Retina (tissue), 1 donor: ENCODE data around the gene CC2D1B.

Source experiments
- DNase-seq: peaks from one replicate; pipeline ENCODE4 v3.0.0-alpha.2; 2016

CC2D1B gene

DNA sequence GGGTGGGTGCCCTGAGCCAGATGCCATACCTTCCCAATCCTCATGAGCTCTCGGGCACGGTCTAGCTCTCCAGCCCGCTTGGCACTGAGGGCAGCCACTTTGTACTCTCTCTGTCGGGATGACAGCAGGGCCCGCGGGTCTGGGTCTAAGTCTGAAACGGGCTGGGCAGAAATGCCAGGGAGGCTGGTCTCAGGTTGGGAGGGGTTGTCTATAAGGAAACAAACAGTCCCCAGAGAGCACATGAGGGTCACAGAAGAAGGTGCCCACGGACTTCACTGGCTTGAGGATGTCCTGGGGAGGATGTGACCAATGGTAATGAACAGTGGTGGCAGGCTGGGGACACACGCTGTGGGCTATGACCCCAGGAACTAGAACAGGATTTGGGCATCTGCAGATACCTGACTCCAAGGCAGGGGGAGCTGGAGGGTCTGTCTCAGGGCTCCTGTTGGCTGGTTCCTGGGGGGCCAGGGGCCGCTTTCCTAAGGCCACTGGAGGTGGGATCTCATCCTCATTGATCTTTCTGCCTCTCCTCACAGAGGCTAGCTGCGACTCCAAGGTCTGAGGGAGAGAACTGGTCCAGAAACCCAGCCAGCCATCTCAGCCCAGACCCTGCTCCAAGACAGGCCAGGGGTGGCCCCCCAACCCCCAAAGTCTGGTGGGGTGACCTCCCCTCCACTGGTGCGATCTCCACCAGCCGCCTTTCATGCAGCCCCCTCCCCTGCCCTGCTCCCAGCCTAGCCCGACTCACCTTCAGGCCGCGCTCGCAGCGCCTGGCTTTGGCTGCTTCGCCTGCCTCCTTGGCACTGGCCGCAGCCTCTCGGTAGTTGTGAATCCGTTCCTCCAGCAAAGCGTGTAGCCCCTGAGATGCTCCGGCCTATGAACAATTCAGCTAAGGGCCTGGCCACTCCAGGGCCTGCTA, 6.1 kb downstream of the CC2D1B start:
- DNase-seq: no peak

DNA sequence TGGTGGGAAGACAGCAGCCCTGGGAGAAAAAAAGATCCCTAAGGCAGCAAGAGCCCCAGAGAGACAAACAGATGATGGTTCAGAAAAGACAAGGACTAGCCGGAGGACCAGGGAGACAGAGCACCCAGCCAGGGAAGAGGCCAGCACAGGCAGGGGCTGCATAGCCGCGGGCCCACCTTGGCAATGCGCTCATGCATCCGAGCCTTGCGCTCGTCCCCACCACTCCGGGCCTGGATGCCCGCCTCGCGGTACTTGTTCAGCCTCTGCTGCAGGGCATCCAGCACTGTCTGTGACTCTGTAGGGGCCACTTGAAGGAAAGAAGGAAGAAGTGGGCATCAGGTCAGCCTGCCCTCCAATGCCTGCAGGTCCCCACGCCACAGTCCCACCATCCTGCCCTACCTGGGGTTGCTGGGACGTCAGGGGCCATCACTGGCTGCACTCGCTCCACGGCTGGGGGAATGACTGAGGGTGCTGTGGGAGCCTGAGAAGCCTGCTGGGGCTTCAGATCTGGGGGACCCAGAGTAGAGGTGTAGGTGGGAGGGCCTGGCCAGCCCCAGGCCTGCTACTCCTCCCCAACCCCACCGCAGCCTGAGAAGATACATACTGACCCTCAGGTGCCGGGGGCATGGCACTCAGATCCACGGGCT, 7.0 kb downstream of the CC2D1B start:
- no peak for DNase-seq

DNA sequence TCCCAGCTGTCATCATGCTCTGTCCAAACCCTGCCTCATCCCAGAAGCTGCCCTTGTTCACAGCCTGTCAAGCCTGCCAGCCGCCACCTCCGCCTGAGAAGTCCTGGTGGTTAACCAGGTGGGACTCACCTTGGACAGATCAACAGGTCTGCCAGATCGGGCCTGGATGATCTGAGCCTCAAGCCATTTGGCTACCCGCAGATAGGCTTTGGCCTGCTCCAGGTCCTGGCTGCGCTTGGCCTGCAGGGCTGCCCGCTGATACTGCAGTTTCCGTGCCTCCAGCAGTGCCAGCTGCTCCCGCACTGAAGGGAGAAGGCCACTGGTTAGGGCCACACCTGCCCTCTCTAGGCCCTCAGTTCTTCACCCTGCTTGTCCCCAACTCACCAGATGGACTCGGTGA, 8.6 kb downstream of the CC2D1B start:
- DNase-seq: no peak

DNA sequence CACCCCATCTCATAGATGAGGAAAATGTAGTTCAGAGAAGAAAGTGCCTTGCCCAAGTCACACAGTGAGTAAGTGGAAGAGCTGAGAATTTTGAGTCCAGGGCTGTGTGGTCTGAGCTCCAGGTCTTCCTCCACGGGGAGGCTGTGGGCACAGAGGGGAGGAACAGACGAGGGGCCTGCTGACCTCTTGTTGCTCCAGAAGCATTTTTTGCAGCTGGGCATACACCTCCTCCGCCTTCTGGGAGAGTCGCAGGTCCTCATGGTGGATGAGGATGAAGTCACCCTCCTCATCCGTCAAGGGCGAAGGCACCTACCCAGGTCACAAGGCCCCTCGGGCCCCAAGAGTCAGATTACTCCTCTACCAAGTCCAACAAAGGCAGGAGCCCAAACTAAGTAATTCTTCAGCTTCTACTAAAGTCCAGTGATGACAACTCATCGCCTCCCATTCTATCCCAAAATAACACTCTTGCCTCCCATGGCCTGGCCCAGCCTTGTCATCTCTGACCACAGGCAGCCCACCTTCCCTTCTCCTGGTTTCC, 9.1 kb downstream of the CC2D1B start:
- no peak for DNase-seq

DNA sequence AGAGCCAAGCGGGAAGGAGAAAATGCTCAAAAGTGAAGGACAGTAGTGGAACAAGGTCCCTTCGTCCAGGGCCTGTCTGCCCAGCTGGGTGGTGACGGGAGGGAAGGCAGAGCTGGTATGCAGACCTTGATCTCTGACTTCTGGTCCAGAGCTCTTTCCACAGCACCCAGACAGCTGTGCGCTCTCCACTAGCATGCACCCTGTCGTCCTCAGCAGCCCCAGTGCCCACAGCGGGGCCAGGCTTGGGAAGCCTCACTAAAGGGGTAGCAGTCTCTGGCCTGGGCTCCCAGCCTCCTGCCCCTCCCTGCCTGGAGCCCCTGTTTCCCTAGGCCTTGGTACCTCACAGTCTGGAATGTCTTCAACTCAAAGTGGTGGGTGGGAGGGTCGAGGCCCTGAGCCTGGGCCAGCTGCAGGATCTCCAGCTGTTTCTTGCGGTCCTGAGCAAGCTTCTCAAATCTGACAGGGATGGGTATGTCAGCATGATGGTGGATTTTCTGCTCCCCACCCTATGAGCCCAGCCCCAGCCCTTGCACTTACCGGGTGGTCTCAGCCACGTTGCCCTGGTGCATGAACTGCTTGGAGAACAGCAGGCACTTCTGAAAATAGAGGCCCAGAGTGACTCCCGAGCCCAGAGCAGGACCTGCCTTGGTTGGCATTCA, 10.0 kb downstream of the CC2D1B start:
- no peak for DNase-seq

DNA sequence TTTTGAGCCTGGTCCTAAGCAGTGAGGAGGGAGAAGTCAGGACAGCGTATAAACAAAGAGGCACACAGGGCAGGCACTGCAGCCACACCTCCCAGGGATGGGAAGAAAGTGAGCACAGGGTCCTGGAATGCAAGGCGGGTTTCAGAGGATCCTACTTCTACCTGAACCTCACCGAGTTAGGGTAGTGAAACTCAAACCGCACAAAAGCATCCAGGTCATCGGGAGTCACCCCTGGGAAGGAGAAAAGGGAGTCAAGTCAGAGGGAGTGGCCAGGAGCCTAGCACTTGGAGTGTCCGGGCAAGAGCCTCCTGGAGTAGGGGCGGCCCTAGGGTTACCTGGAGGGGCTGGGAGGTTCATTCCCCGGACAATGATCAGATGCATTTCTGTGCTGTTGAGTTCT, 10.6 kb downstream of the CC2D1B start:
- DNase-seq: no peak

DNA sequence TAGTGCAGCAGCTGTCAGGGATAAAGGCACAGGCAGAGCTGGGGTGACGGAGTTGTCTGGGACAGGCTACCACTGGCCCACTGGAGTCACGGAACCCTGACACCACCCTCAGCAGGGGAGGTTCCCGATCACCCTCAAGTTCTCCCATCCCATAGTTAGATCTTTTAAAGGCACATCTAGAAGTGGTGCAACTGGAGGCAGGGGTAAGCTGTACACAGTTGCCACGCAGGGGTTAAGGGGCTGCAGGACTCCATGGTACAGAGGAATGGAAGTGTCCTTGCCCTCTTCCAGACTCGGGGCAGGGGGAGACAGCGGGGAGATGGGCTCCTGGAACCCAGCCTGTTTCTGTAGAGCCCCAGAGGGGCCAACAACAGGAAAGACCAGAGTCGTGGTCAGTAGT, 13.3 kb downstream of the CC2D1B start:
- DNase-seq: no peak

DNA sequence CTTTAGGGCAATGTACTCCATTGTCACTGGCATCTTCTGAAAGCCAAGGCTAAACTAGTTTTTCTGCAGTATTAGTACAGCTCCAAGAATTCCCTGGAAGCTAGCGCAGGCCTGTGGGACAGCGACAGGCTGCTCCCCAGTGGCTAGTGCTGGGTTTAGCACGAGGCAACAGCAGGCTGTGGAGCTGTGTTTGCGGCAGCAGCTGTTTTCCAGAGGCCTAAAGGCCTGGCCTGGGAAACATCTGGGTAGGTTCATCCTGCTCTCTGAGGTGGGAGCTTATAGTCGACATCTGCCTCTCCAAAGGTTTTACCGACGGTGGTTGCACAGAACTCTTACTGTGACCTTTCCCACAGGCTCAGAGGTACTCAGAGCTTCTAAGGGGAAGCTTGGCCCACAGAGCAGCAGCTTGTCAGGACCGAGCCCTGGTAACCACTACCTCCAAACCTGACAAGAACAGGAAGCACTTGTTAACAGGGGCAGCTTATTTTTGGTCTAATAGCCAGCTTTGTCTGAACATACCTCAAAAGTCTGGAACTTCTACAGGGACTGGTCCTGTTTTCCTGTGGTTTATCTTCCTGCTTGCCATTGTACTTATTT, 17.2 kb downstream of the CC2D1B start:
- peak; percentile 30 for DNase-seq

DNA sequence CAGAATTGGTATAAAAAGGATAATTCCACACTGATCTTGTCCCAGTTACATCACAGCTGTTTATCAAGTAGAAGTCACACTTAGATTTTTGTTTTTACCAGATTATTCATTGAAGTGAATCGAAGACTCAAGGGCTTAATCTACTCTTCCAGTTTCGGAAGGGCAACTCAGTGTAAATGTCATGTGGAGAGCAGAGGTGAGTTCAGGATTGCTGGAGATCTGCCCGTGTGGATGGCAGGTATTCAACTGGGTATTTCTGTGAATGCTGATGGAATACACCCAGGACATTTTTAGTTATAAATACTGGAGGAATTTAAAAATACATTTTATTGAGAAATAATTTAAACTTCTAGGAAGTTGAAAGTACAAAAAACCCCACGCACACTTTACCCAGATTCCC, 19.4 kb downstream of the CC2D1B start:
- no peak for DNase-seq

DNA sequence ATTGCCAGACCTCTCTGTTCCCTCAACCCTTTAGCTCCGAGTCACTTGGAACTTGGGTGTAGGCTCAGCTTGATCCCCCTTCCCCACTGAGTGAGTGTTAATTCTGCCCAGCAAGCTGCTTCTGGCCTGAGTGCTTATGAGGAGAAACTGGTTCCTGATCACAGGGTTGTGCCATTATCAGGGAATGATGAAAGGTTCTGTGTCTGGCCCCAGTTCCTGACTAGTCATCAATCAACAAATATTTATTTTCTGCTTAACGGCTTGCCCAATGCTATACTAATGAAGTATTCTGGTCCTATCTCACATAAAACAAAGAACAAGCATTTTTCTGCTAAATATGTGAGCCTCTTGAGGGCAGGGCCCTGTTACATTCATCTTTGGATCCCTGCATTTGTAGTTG, 20.8 kb downstream of the CC2D1B start:
- DNase-seq: no peak

DNA sequence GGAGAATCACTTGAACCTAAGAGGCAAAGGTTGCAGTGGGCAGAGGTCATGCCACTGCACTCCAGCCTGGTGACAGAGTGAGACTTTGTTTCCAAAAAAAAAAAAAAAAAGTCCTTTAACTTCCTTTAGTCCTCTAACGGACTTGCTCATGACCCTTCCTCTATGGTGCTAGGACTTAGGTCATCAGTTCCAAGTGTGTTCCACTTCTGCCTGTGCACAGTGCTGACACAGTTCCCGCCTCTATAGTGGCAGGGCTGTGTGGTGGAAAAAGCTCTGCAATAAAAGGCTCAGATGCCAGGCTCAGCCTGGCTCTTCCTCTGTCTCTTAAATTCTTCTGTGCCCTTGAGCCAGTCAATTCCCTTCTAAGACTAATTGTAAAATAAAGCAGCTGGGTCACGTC, 22.0 kb downstream of the CC2D1B start:
- DNase-seq: no peak

DNA sequence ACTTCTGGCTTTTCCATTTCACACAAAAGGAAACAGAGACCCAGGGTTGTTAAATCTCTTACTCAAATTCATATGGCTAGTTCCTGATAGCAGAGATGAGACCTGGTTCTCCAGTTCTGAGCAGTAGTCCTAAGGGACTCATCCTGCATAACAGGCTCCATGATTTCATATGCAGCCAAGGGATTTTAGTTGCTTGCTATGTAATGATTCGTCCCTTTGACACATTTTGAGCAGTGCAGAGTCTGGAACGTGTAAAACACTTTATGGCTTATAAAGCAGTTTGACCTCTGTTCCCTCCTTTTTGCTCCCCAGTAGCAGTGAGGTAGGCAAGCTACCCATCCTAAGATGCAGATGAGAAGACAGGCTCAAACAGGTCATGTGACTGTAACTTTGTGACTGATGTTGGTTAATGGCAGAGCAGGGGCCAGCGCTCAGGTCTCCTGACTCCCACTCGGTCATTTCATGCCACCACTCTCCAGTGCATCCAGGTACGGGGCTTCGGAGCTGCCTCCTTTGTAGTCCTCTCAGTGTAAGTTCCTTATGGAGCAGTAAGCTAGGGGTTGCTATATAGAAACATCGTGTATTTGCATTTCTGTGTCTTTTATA, 24.2 kb downstream of the CC2D1B start:
- DNase-seq: no peak

DNA sequence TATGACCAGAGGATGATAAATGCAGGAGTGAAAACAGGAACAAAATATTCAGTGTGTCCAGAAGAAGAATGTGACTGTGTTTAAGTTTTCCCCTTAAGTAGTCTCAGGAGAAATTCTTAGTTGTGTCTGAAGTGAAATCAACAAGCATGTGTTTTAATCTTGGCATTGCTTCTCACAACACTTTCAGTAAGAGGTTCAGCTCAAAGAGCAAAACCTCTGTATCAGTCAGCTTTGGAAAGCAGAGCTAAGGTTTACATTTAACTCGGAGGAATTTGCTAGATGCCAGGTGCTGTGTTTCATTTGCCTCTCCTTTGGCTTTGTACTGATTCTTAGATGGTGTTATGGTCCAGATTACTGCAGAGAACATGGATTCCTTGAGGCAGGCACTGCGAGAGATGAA, 28.6 kb downstream of the CC2D1B start:
- DNase-seq: no peak

DNA sequence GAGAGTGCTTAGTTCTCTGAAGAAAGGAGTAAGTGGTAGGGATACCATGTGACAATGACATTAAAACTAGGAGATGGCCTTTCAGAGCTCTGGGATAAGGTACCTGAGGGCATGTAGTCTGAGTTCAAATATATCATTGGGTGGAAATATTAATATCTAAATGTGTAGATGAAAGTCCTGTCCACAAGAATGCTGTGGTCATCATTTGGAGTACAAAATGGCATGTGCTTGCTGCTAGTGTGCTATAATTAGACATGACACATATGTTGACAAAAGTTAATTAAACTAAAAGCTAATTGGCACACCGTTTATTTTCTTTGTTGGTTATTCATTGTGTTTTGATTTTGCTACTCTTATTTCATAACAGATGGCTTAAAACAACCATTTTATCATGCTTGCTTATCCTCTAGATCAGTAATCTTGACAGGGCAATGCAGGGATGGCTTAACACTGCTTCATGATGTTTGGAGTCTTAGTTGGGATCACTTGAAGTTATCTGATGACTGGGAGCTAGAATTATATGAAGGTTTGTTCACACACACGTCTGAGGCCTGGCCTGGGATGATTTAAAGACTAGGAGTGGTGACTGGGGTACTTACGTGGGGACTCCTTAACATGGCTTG, 31.0 kb downstream of the CC2D1B start:
- DNase-seq: no peak

DNA sequence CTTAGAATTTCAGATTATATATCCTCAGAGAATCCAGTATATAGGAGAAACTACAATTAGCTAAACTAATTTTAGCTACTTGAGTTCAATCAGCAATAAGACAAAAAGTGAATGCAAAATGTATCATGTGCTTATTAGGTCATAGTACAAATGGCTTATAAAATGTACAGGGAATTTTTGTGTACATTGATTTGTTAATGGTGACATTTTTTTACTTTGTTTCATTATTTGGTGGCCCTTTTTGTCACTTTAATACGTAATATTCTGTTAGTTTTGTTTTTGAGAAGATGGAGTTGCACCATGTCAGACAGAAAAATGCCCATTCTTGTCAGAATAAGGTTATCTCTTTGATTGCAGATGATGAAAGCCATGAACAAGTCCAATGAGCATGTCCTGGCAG, 33.6 kb downstream of the CC2D1B start:
- no peak for DNase-seq

DNA sequence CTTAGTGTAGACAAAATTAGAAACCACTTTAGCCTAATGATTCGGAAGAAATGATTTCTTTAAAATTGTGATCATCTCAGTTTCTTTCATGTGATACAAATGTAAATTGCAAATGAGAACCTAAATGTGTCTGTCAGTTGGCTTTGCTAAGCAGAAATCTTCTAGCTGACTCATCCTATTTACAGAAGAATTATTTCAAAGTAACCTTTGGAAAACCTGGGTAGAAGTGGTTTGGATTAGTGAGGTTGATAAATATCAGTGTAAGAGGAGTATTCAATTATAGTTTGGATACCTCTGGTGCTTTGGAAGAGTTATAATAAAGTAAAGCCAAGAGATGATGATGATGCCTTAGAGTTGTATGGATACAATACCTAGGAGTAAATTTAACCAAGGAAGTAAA, 37.4 kb downstream of the CC2D1B start:
- no peak for DNase-seq

DNA sequence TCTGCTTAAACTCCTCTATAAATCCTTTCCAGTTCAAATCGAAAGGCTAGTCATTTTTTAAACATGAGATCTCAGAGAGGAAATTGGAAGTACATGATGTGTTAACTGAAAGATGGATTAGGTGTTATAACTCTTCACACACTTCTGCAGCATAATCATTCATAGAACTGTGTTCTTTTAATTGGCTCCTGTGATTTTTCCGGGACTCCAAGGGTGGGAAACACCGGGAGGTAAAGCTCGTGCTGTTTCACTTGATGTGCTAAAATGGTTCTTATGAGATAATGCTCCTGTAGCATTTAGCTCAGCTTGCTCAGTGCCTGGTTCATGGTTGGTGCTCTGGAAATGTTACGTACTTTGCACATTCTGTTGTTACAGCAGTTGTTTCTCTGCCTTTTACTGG, 40.2 kb downstream of the CC2D1B start:
- no peak for DNase-seq

DNA sequence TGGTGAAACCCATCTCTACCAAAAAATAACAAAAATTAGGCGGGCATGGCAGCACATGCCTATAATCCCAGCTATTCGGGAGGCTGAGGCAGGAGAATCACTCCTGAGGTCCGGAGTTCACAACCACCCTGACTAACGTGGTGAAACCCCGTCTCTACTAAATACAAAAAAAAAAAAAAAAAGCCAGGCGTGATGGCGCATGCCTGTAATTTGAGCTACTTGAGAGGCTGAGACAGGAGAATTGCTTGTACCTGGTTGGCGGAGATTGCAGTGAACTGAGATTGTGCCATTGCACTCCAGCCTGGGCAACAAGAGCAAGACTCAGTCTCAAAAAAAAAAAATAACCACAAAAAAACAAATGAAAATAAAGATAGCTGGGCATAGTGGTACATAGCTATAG, 42.3 kb downstream of the CC2D1B start:
- no peak for DNase-seq

DNA sequence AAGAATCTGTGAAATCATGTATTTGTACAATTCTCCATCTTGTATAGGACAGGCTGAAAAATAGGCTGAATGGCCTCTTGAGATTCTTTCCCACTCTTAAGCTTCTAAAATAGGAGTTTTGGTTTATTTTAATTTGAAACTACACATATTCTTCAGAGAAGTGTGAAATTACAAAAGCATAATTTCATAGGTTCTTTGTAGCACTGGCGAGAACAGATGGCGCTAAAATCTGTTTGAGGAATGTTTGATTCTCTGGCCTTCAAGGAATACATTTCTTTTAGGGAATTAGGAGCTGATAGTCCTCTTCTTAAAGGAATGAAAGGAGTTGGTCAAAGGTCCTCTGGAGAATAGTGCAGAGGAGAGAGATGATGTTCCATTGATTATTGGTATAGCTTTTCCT, 44.9 kb downstream of the CC2D1B start:
- DNase-seq: no peak

DNA sequence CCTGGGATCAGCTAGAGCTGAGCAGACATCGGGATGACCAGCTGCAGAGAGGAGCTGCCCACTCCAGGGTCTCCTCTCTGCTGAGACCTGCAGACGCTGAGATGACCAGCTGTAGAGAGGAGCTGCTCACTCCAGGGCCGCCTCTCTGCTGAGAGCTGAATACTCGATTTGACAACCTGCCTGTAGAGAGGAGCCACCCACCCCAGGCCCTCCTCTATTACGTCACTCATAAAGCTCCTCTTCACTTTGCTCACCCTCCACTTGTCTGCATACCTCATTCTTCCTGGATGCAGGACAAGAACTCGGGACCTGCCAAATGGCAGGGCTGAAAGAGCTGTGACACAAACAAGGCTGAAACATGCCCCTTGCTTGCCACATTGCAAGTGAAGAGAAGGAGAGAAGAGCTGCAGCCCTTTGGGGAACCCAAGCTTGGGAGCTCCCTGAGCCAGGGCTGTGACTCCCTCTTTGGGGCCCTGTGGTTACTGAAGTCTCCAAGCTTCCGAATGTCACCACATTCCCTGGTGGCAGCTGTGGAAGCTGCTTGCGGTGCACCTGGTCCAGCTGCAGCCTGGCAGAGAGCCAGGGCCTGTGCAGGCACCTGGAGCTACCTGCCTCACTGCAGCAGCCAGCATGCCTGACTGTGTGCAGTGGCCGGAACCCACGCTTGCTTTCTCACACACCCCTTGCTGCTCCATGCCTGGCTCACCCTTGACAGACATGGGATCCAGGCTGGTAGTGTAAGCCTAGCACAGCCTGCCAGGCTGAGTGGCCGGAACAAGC, 59.6 kb downstream of the CC2D1B start:
- DNase-seq: no peak

DNA sequence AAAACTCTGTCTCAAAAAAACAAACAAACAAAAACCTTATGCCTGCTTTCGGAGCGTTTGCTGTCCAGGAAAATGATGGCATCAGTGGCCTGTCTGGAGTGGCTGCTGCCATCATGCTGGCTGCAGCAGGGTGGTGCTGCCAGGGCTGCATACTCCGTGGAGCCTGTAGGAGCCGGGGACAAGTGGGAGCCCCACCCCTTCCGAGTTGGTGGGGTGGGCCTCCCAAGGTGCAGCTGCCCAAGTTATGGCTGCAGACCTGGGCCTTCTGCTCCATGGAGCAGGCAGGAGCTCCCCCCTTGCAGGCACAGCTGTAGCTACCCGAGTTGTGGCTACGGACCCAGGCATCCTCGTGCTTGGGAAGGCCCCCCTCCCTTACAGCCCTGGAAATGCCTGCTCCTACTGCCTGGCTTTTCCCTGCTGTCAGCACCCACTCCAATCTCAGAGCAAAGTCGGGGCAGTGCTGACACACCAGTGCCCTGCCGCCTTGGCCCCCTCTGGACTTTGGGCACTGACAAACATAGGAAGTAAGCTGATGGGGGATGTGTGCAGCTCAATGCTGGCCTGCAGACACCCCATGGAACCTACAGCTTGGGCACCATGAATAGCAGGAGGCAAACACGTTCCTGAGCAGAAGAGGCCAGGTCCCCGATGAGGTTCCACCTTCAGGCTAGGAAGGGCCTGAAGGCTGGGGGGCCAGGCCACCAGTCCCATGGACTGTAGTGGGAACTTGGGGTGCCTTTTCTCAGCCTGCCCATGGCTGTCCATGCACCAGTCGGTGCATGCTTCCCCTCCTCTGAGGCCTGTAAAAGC, 60.4 kb downstream of the CC2D1B start:
- no peak for DNase-seq
